Ectodermal cell (in vitro differentiated cells): Measurements from ENCODE around the gene WDR5B.
A peak's percentile ranks its signal among the peaks of the same experiment; 100 is the strongest.

Experiments
- H3K27ac ChIP-seq: 2 replicates; pipeline ENCODE4 v1.7.0; 2013; ENCODE audit warnings: mild to moderate bottlenecking, low read depth, low read length; ENCODE audit not compliant: insufficient read depth, poor library complexity, severe bottlenecking
- H3K27me3 ChIP-seq: 2 replicates; pipeline ENCODE4 v1.7.0; 2013; ENCODE audit warnings: mild to moderate bottlenecking, low read length; ENCODE audit not compliant: insufficient read depth, control insufficient read depth, poor library complexity, severe bottlenecking
- H3K36me3 ChIP-seq: one replicate; pipeline ENCODE4 v1.7.0; 2013; ENCODE audit warnings: low read length; ENCODE audit not compliant: control insufficient read depth, insufficient read depth
- H3K4me1 ChIP-seq: one replicate; pipeline ENCODE4 v1.7.0; 2013; ENCODE audit warnings: low read length; ENCODE audit not compliant: control insufficient read depth, insufficient read depth
- H3K4me3 ChIP-seq: 2 replicates; pipeline ENCODE4 v1.7.0; 2013; ENCODE audit warnings: low read depth, low read length, control low read depth; ENCODE audit not compliant: insufficient read depth
- H3K9me3 ChIP-seq: 2 replicates; pipeline ENCODE4 v1.7.0; 2013; ENCODE audit warnings: mild to moderate bottlenecking, low read length, moderate library complexity; ENCODE audit not compliant: control insufficient read depth
- WGBS, 2 experiments: methylation state at CpG; one replicate each; pipeline ENCODE4 v1.1.7; 2013; ENCODE audit warnings: missing lambda C conversion rate in 2 of 2; 5-methylcytosine and 5-hydroxymethylcytosine counted together

The WDR5B gene

GRCh38 chr3:122394173-122394572 lies 21.7 kb downstream of the WDR5B start:
- 75 to 97% methylated on average over 1 of the region's 1 CpG for WGBS, 2 experiments

GRCh38 chr3:122392868-122393844 lies 22.7 kb downstream of the WDR5B start:
- no peaks in the 10 kb centered on the region for H3K9me3 ChIP-seq
- H3K4me3 ChIP-seq, result no peak overlapping the region
- no peak overlapping the region for H3K27ac ChIP-seq
- H3K4me1 ChIP-seq, result no peaks in the 10 kb centered on the region
- no peaks in the 10 kb centered on the region for H3K27me3 ChIP-seq
- 64 to 78% methylated on average over 2 of the region's 2 CpGs for WGBS, 2 experiments
- no peaks in the 10 kb centered on the region for H3K36me3 ChIP-seq

More at GRCh38 chr3:122394173-122394572, 21.7 kb downstream of the WDR5B start:
- H3K4me3 ChIP-seq, result no peak overlapping the region
- H3K27ac ChIP-seq, result no peak overlapping the region
- H3K27me3 ChIP-seq, result no peaks in the 10 kb centered on the region
- H3K9me3 ChIP-seq, result no peaks in the 10 kb centered on the region
- no peaks in the 10 kb centered on the region for H3K36me3 ChIP-seq
- H3K4me1 ChIP-seq, result no peaks in the 10 kb centered on the region

GRCh38 chr3:122391681-122392446 lies 24.0 kb downstream of the WDR5B start:
- Histone ChIP-seq H3K9me3 (no peaks in the 10 kb centered on the region), H3K27me3 (no peaks in the 10 kb centered on the region), H3K27ac (no peak overlapping the region), H3K4me1 (no peaks in the 10 kb centered on the region), H3K36me3 (no peaks in the 10 kb centered on the region), H3K4me3 (no peak overlapping the region)
- 49 to 96% methylated on average over 1 to 2 of the region's 2 CpGs for WGBS, 2 experiments

- no peaks in the 10 kb centered on the region for H3K27me3 ChIP-seq
- no peak overlapping the region for H3K27ac ChIP-seq
- 86 to 87% methylated on average over 4 of the region's 4 CpGs for WGBS, 2 experiments
- no peaks in the 10 kb centered on the region for H3K36me3 ChIP-seq
- no peak overlapping the region for H3K4me3 ChIP-seq
- H3K9me3 ChIP-seq, result no peaks in the 10 kb centered on the region
- no peaks in the 10 kb centered on the region for H3K4me1 ChIP-seq
These were observed 25.2 kb downstream of the WDR5B start for GRCh38 chr3:122390665-122391064.

- no peak overlapping the region for H3K4me3 ChIP-seq
- no peak overlapping the region for H3K27ac ChIP-seq
- no peaks in the 10 kb centered on the region for H3K36me3 ChIP-seq
- H3K27me3 ChIP-seq, result no peaks in the 10 kb centered on the region
- H3K9me3 ChIP-seq, result no peaks in the 10 kb centered on the region
- 94% methylated on average over 4 of the region's 4 CpGs for WGBS, 2 experiments
- no peaks in the 10 kb centered on the region for H3K4me1 ChIP-seq
These were observed 26.0 kb downstream of the WDR5B start for GRCh38 chr3:122389892-122390291.

- no peaks in the 10 kb centered on the region for H3K9me3 ChIP-seq
- no peaks in the 10 kb centered on the region for H3K27me3 ChIP-seq
- H3K4me3 ChIP-seq, result no peak overlapping the region
- no peak overlapping the region for H3K27ac ChIP-seq
- H3K4me1 ChIP-seq, result no peaks in the 10 kb centered on the region
- no peaks in the 10 kb centered on the region for H3K36me3 ChIP-seq
These were observed 26.7 kb downstream of the WDR5B start for GRCh38 chr3:122389197-122389596.

GRCh38 chr3:122387709-122388108 lies 28.2 kb downstream of the WDR5B start:
- no peaks in the 10 kb centered on the region for H3K9me3 ChIP-seq
- H3K4me1 ChIP-seq, result no peaks in the 10 kb centered on the region
- no peak overlapping the region for H3K27ac ChIP-seq
- no peaks in the 10 kb centered on the region for H3K27me3 ChIP-seq
- no peak overlapping the region for H3K4me3 ChIP-seq
- WGBS, 2 experiments, result 83 to 85% methylated on average over 3 of the region's 3 CpGs
- H3K36me3 ChIP-seq, result no peaks in the 10 kb centered on the region

GRCh38 chr3:122383771-122384697 lies 31.8 kb downstream of the WDR5B start, which contains the start of gene FAM162A:
TSS of gene FAM162A (plus strand) at chr3:122384182. CDS start at chr3:122384266, 84 bp downstream.
- H3K9me3 ChIP-seq, result no peaks in the 10 kb centered on the region
- H3K36me3 ChIP-seq, result no peaks in the 10 kb centered on the region
- WGBS, 2 experiments, result 3 to 4% methylated on average over 52 of the region's 52 CpGs
- H3K27me3 ChIP-seq, result no peaks in the 10 kb centered on the region
- H3K4me1 ChIP-seq, result peaks cover 2% of the 10 kb centered on the region
- peak within 1 kb of the TSS; percentile 95 for H3K4me3 ChIP-seq
- peak within 1 kb of the TSS; percentile 74 for H3K27ac ChIP-seq

- H3K36me3 ChIP-seq, result no peaks in the 10 kb centered on the region
- 0 to 1% methylated on average over 31 of the region's 31 CpGs for WGBS, 2 experiments
These were observed 32.8 kb downstream of the WDR5B start, which contains the start of gene MIX23 for GRCh38 chr3:122382888-122383666. TSS of gene MIX23 (minus strand) at chr3:122383231. CDS start at chr3:122383224, 7 bp downstream.

More at GRCh38 chr3:122382888-122383666, 32.8 kb downstream of the WDR5B start, which contains the start of gene MIX23:
- peak within 1 kb of the TSS; percentile 74 for H3K27ac ChIP-seq
- no peaks in the 10 kb centered on the region for H3K9me3 ChIP-seq
- H3K4me3 ChIP-seq, result peak within 1 kb of the TSS; percentile 95
- H3K27me3 ChIP-seq, result no peaks in the 10 kb centered on the region
- peaks cover 2% of the 10 kb centered on the region for H3K4me1 ChIP-seq
